HEK293T (cell line): ENCODE data around the gene EDN3.

ENCODE experiments used
- BHLHE40 ChIP-seq: fragments of 450-650 bp; IDR thresholded peaks from 2 replicates; pipeline ENCODE4 v1.6.1; 2016; ENCODE audit warnings: mild to moderate bottlenecking, moderate library complexity, borderline replicate concordance
- FOXA1 ChIP-seq: fragments of 450-650 bp; IDR thresholded peaks from 2 replicates; pipeline ENCODE4 v1.6.1; 2016; ENCODE audit warnings: mild to moderate bottlenecking
- FOXK2 ChIP-seq: fragments of 450-650 bp; IDR thresholded peaks from 2 replicates; pipeline ENCODE4 v1.6.1; 2016; ENCODE audit warnings: mild to moderate bottlenecking
- FOXM1 ChIP-seq: fragments of 450-650 bp; IDR thresholded peaks from 2 replicates; pipeline ENCODE4 v1.6.1; 2017; ENCODE audit warnings: mild to moderate bottlenecking, borderline replicate concordance
- HDGF ChIP-seq: fragments of 450-650 bp; IDR thresholded peaks from 2 replicates; pipeline ENCODE4 v1.6.1; 2017; ENCODE audit warnings: antibody characterized with exemption, borderline replicate concordance
- LEF1 ChIP-seq: fragments of 450-650 bp; IDR thresholded peaks from 2 replicates; pipeline ENCODE4 v1.6.1; 2017; ENCODE audit warnings: mild to moderate bottlenecking, borderline replicate concordance
- SP1 ChIP-seq: fragments of 450-650 bp; IDR thresholded peaks from 2 replicates; pipeline ENCODE4 v1.6.1; 2017
- SUZ12 ChIP-seq: fragments of 450-650 bp; IDR thresholded peaks from 2 replicates; pipeline ENCODE4 v1.6.1; 2016; ENCODE audit warnings: mild to moderate bottlenecking
- TARDBP ChIP-seq: fragments of 450-650 bp; IDR thresholded peaks from 2 replicates; pipeline ENCODE4 v1.6.1; 2016
- ZNF384 ChIP-seq: fragments of 450-650 bp; IDR thresholded peaks from 2 replicates; pipeline ENCODE4 v1.6.1; 2016

- TF ChIP-seq FOXA1 (no peak), FOXK2 (no peak), FOXM1 (no peak), ZNF384 (no peak), LEF1 (no peak), SUZ12 (no peak), SP1 (no peak), TARDBP (no peak), BHLHE40 (no peak), HDGF (no peak)
These were observed 75.1 kb downstream of the EDN3 start for GRCh38 chr20:59375541-59375940.
